Hepatocyte (in vitro differentiated cells): Measurements from ENCODE around the gene HNRNPF. TPM values are rescaled to one million over a fixed set of nuclear protein-coding genes. Genes with fewer than 3 reads are reported as not detected.

Source experiments
- DNase-seq: peaks from one replicate; pipeline ENCODE4 v3.0.0-alpha.2; 2016; ENCODE audit warnings: low spot score
- H2AFZ ChIP-seq: fragments of 200-600 bp; sonication (generic); 2 replicates; pipeline ENCODE4 v1.6.0; 2016; ENCODE audit warnings: antibody characterized with exemption, mild to moderate bottlenecking
- H3K27ac ChIP-seq: fragments of 200-600 bp; sonication (generic); 2 replicates; pipeline ENCODE4 v1.5.1; 2016; ENCODE audit warnings: mild to moderate bottlenecking
- H3K27me3 ChIP-seq: fragments of 200-600 bp; sonication (generic); 2 replicates; pipeline ENCODE4 v1.6.1; 2016
- H3K36me3 ChIP-seq: fragments of 200-600 bp; sonication (generic); replicated peaks from 2 replicates; pipeline ENCODE4 v1.5.1; 2016; ENCODE audit warnings: low read depth; ENCODE audit not compliant: insufficient read depth
- H3K4me1 ChIP-seq: fragments of 200-600 bp; sonication (generic); 2 replicates; pipeline ENCODE4 v1.5.1; 2016; ENCODE audit warnings: mild to moderate bottlenecking, moderate library complexity; ENCODE audit not compliant: insufficient read depth
- H3K4me2 ChIP-seq: fragments of 200-600 bp; sonication (generic); 2 replicates; pipeline ENCODE4 v1.6.0; 2016
- H3K4me3 ChIP-seq: fragments of 200-600 bp; sonication (generic); 2 replicates; pipeline ENCODE4 v1.5.1; 2016; ENCODE audit warnings: mild to moderate bottlenecking
- H3K79me2 ChIP-seq: fragments of 200-600 bp; sonication (generic); 2 replicates; pipeline ENCODE4 v1.6.0; 2017; ENCODE audit warnings: mild to moderate bottlenecking
- H3K9me2 ChIP-seq: fragments of 200-600 bp; sonication (generic); replicated peaks from 2 replicates; pipeline ENCODE4 v1.6.0; 2017; ENCODE audit warnings: mild to moderate bottlenecking; ENCODE audit not compliant: insufficient read depth
- H3K9me3 ChIP-seq: fragments of 200-600 bp; sonication (generic); 2 replicates; pipeline ENCODE4 v1.5.1; 2016; ENCODE audit warnings: low read depth, mild to moderate bottlenecking
- H4K20me1 ChIP-seq: fragments of 200-600 bp; sonication (generic); 2 replicates; pipeline ENCODE4 v1.6.0; 2016; ENCODE audit warnings: mild to moderate bottlenecking; ENCODE audit not compliant: insufficient read depth, poor library complexity, severe bottlenecking
- EZH2 ChIP-seq: fragments of 200-600 bp; sonication (generic); IDR thresholded peaks from 2 replicates; pipeline ENCODE4 v1.6.1; 2016; ENCODE audit warnings: antibody characterized with exemption, mild to moderate bottlenecking, borderline replicate concordance
- EZH2phosphoT487 ChIP-seq: fragments of 200-600 bp; sonication (generic); IDR thresholded peaks from one replicate; pipeline ENCODE4 v1.6.1; 2018; ENCODE audit warnings: antibody characterized with exemption, mild to moderate bottlenecking, low read depth, moderate library complexity; ENCODE audit not compliant: unreplicated experiment, severe bottlenecking
- WGBS: methylation state at CpG from one replicate; pipeline ENCODE4 v1.1.6; 2016; ENCODE audit warnings: low lambda C conversion rate; ENCODE audit errors: missing lambda C conversion rate; 5-methylcytosine and 5-hydroxymethylcytosine counted together
- polyA plus RNA-seq: library from polyadenylated mRNA; unstranded; fragments of >200 nt; fragmentation: Nextera tagmentation; extraction: Ambion mirVana; gene quantifications from 2 replicates; pipeline ENCODE4 v1.2.1, GENCODE V29; 2016
- total RNA-seq: library from RNA; depleted of rRNA; stranded (reverse); fragments of >200 nt; gene quantifications from 2 replicates; pipeline ENCODE4 v1.2.3, GENCODE V29; 2014
- TF ChIP-seq, protein P1 (sequence below): fragments of 200-600 bp; sonication (generic); IDR thresholded peaks from 2 replicates; pipeline ENCODE4 v1.5.1; 2016; ENCODE audit warnings: antibody characterized with exemption, mild to moderate bottlenecking; ENCODE audit not compliant: poor library complexity

Gene HNRNPF
- total and polyA plus RNA-seq, 2 experiments from 2014 or later, result 134 to 217 TPM

DNA sequence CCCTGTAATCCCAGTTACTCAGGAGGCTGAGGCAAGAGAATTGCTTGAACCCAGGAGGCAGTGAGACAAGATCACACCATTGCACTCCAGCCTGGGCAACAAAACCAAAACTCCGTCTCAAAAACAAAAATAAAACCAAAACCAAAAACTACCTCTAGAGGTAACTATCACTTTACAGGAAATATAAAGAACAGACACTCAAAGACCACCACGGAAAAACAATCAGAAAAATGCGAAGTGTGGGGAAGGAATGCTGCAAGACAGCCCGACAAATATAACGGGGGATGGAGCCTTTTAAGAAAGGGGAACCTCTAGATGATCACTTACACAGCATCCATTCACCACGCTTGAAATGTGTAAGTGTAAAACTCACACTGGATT is 4.3 kb downstream of the HNRNPF start:
- TF ChIP-seq, protein P1, sequence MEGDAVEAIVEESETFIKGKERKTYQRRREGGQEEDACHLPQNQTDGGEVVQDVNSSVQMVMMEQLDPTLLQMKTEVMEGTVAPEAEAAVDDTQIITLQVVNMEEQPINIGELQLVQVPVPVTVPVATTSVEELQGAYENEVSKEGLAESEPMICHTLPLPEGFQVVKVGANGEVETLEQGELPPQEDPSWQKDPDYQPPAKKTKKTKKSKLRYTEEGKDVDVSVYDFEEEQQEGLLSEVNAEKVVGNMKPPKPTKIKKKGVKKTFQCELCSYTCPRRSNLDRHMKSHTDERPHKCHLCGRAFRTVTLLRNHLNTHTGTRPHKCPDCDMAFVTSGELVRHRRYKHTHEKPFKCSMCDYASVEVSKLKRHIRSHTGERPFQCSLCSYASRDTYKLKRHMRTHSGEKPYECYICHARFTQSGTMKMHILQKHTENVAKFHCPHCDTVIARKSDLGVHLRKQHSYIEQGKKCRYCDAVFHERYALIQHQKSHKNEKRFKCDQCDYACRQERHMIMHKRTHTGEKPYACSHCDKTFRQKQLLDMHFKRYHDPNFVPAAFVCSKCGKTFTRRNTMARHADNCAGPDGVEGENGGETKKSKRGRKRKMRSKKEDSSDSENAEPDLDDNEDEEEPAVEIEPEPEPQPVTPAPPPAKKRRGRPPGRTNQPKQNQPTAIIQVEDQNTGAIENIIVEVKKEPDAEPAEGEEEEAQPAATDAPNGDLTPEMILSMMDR, result no peak
- H3K27ac ChIP-seq, result no peak overlapping the region

DNA sequence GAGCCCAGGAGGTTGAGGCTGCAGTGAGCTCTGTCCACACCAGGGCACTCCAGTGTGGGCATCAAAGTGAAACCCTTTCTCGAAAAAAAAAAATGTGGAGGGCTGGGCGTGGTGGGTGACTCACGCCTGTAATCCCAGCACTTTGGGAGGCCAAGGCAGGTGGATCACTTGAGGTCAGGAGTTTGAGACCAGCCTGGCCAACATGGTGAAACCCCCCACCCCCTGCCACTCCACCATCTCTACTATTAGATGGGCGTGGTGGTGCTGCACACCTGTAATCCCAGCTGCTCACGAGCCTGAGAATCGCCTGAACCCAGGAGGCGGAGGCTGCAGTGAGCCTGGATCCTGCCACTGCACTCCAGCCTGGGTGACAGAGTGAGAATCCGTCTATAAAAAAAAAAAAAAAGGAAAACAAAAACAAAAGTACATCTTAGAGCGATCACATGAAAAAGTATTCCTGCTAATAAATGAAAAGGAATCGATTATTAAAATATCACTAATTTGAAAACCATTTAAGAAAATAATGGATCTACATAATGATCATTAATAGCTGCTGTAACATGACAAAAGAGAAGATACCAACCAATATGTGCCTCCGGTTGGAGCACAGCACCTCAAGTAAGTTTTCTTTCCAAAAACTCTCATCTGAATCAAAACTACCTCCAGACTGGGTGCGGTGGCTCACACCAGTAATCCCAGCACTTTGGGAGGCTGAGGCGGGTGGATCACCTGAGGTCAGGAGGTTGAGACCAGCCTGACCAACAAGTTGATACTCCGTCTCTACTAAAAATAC is 4.9 kb downstream of the HNRNPF start:
- peaks cover 87% of the 10 kb centered on the region for H3K79me2 ChIP-seq
- H3K4me1 ChIP-seq, result peaks cover 49% of the 10 kb centered on the region
- H3K27ac ChIP-seq, result no peak overlapping the region
- H3K4me3 ChIP-seq, result no peak overlapping the region
- DNase-seq, result no peak
- peaks cover 83% of the 10 kb centered on the region for H4K20me1 ChIP-seq
- H3K9me3 ChIP-seq, result no peaks in the 10 kb centered on the region
- WGBS, result 79% methylated on average over 14 of the region's 14 CpGs
- H3K4me2 ChIP-seq, result peak overlapping the region; percentile 93
- TF ChIP-seq, protein P1, result no peak
- TF ChIP-seq EZH2, result no peak
- no peak for TF ChIP-seq EZH2phosphoT487
- no peaks in the 10 kb centered on the region for H3K36me3 ChIP-seq
- H3K9me2 ChIP-seq, result no peaks in the 10 kb centered on the region
- H3K27me3 ChIP-seq, result no peaks in the 10 kb centered on the region
- no peak overlapping the region for H2AFZ ChIP-seq

More for the DNA sequence above, 4.3 kb downstream of the HNRNPF start:
- Histone ChIP-seq H3K4me1 (peaks cover 43% of the 10 kb centered on the region), H3K36me3 (no peaks in the 10 kb centered on the region), H3K9me2 (no peaks in the 10 kb centered on the region), H2AFZ (no peak overlapping the region), H3K4me3 (no peak overlapping the region), H4K20me1 (peaks cover 77% of the 10 kb centered on the region), H3K4me2 (peak overlapping the region; percentile 93), H3K9me3 (no peaks in the 10 kb centered on the region), H3K27me3 (no peaks in the 10 kb centered on the region), H3K79me2 (peaks cover 81% of the 10 kb centered on the region)
- WGBS, result 66% methylated on average over 6 of the region's 6 CpGs
- DNase-seq, result no peak

DNA sequence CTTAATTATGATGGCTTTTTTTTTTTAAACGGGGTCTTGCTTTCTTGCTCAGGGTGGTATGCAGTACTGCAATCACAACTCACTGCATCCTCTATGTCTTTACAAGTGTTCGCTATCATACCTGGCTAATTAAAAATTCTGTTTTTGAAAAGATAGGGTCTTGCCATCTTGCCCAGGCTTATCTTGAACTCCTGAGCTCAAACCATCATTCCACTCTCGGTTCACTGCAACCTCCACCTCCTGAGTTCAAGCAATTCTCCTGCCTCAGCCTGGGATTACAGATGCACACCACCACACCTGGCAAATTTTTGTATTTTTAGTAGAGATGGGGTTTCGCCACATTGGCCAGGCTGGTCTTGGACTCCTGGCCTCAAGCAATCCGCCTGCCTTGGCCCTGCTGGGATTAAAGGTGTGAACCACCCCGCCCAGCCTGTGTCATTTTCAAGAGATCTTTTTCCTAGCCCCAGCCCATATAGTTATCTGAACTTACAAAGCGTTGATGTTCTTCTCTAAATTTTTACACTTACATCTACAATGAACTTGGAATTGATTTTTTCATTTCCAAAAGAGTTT is 6.0 kb downstream of the HNRNPF start:
- no peaks in the 10 kb centered on the region for H3K9me2 ChIP-seq
- no peak for DNase-seq
- H3K4me1 ChIP-seq, result peaks cover 61% of the 10 kb centered on the region
- H3K27me3 ChIP-seq, result no peaks in the 10 kb centered on the region
- peaks cover 92% of the 10 kb centered on the region for H3K79me2 ChIP-seq
- no peak overlapping the region for H3K4me3 ChIP-seq
- no peak for TF ChIP-seq EZH2
- TF ChIP-seq, protein P1, result no peak
- peak overlapping the region; percentile 52 for H3K4me2 ChIP-seq
- H3K9me3 ChIP-seq, result no peaks in the 10 kb centered on the region
- 89% methylated on average over 7 of the region's 7 CpGs for WGBS
- peaks cover 90% of the 10 kb centered on the region for H4K20me1 ChIP-seq
- H3K36me3 ChIP-seq, result no peaks in the 10 kb centered on the region
- no peak overlapping the region for H3K27ac ChIP-seq
- no peak overlapping the region for H2AFZ ChIP-seq
